ENCODE results near the gene LSM4.

- TF ChIP-seq CTCF (IDR thresholded peaks at IDR 0.05 in 4 of 5, conservative IDR thresholded peaks at IDR 0.05 in 1 of 5) = no peak
- no peak for TF ChIP-seq POLR2A (IDR thresholded peaks at IDR 0.05)
Measured at GRCh38 chr19:18368504-18369222, 45.8 kb upstream of the LSM4 start.

All from gastrocnemius medialis (tissue), 4 donors.